H1 (cell line): Measurements from ENCODE around the gene LRRC4C. TPM values are rescaled to one million over a fixed set of nuclear protein-coding genes. Genes with fewer than 3 reads are reported as not detected.

Source experiments
- CHD2 ChIP-seq: IDR thresholded peaks from 2 replicates; pipeline ENCODE4 v1.6.1; 2012; ENCODE audit warnings: low read length, improper control_type of control experiment
- polyA plus RNA-seq, 7 experiments: library from polyadenylated mRNA; depleted of rRNA in 3 of 7; stranded (reverse) in 5 of 7; unstranded in 2 of 7; fragments of >200 nt in 5 of 7; fragments of 200-250 nt in 2 of 7; gene quantifications; 1 replicate in 5 of 7; 2 replicates in 1 of 7; 4 replicates in 1 of 7; pipeline versions ENCODE4 v1.2.1 to v1.2.3, GENCODE V29; 2011 to 2013; ENCODE audit warnings: missing spikeins in 2 of 7, mixed read lengths in 2 of 7
- total RNA-seq: library from RNA; stranded (reverse); fragmentation: NEBNext Ultra II Directional; extraction: Animal tissue kit (Norgen Biotek cat#: 25700); gene quantifications from 2 replicates; pipeline ENCODE4 v1.2.1, GENCODE V29; 2021

The LRRC4C gene
- total and polyA plus RNA-seq, 2 of the 8 experiments (the other 6 are each of a cell fraction or from before 2014, with no cell fraction given): 0.23 to 2.2 TPM

- no peak for TF ChIP-seq CHD2
- TF ChIP-seq, all 59 proteins: peak for 0
These were observed 223.8 kb downstream of the LRRC4C start (continued) for GRCh38 chr11:41235668-41236067.
